IgD-negative memory B cell (primary cell): ENCODE measurements around the gene SCOC. TPM values are rescaled to one million over a fixed set of nuclear protein-coding genes. Genes with fewer than 3 reads are reported as not detected.
"Not testable (repeated sequence)": the region's sequence is repeated elsewhere in the genome, so short reads cannot be mapped to it uniquely, and the experiment has no call there.

ENCODE experiments used
- H3K27ac Mint-ChIP-seq, 3 donors: one replicate each; pipeline ENCODE4 v1.8.0; 2020 to 2022; ENCODE audit warnings: mild to moderate bottlenecking in 3 of 3, mixed read lengths in 3 of 3, moderate library complexity in 1 of 3
- H3K27me3 Mint-ChIP-seq: one replicate; pipeline ENCODE4 v1.8.0; 2021; ENCODE audit warnings: mixed read lengths
- H3K36me3 Mint-ChIP-seq: one replicate; pipeline ENCODE4 v1.8.0; 2020; ENCODE audit warnings: mild to moderate bottlenecking, mixed read lengths
- H3K4me1 Mint-ChIP-seq, 3 donors: one replicate each; pipeline ENCODE4 v1.8.0; 2020 to 2022; ENCODE audit warnings: mixed read lengths in 3 of 3, mild to moderate bottlenecking in 1 of 3
- H3K4me3 Mint-ChIP-seq, 4 donors: one replicate each; pipeline ENCODE4 v1.8.0; 2020 to 2022; ENCODE audit warnings: mild to moderate bottlenecking in 4 of 4, mixed read lengths in 4 of 4, moderate library complexity in 3 of 4
- H3K9me3 Mint-ChIP-seq, 3 donors: one replicate each; pipeline ENCODE4 v1.8.0; 2020 to 2021; ENCODE audit warnings: mixed read lengths in 3 of 3, mild to moderate bottlenecking in 1 of 3
- polyA plus RNA-seq: library from polyadenylated mRNA; unstranded; fragments of 300-500 nt; fragmentation: Illumina TruSeq; gene quantifications from one replicate; pipeline ENCODE4 v1.2.3, GENCODE V29; 2021

The SCOC gene
- polyA plus RNA-seq, 1 donor from 2014 or later, result 31.3 TPM

DNA sequence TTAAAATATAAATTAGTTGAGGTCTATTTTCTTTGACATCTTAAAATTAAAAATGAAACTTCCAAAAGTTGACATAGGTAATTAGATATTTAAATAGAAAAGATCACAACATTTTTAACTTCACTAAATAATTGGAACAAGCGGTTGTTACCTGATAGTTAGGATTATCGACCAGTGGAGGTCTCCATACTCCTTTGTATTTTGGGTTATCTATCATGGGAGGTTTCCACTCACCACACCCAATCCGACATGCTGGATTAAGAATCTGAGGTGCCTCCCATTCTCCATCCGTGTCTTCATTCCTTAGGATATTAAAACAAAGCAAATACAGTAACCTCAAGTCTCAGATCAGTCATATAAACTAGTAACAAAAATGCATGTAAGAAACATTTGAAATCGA lies 22.2 kb downstream of the SCOC start:
- peaks cover 1% of the 10 kb centered on the region for H3K36me3 Mint-ChIP-seq
- no peaks in the 10 kb centered on the region for H3K9me3 Mint-ChIP-seq
- peaks cover 5% of the 10 kb centered on the region for H3K27me3 Mint-ChIP-seq
- H3K4me3 Mint-ChIP-seq, result no peak overlapping the region
- H3K27ac Mint-ChIP-seq, result no peak overlapping the region
- no peaks in the 10 kb centered on the region for H3K4me1 Mint-ChIP-seq

DNA sequence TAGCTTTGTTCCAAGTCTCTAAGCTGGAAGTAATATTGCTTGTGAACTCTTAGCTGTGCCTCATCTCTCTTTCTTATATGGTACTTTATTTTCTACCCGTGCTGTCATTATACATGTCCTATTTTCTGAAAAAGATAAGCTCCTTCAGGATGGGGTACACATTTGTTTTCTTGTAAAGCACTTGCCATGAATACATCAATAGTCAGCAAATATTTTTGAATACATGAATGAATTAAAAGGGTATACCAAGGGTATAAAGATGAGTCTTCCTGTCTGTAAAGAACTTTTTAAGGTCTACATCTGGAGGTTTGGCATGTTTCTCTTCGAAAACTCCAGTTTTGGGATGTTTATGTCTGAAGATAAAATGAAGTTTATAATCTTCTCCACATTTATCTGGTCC lies 26.7 kb downstream of the SCOC start:
- H3K27me3 Mint-ChIP-seq, result peaks cover 4% of the 10 kb centered on the region
- H3K27ac Mint-ChIP-seq, result no peak overlapping the region
- no peak overlapping the region for H3K4me3 Mint-ChIP-seq
- H3K4me1 Mint-ChIP-seq, result no peaks in the 10 kb centered on the region
- no peaks in the 10 kb centered on the region for H3K9me3 Mint-ChIP-seq
- no peaks in the 10 kb centered on the region for H3K36me3 Mint-ChIP-seq

DNA sequence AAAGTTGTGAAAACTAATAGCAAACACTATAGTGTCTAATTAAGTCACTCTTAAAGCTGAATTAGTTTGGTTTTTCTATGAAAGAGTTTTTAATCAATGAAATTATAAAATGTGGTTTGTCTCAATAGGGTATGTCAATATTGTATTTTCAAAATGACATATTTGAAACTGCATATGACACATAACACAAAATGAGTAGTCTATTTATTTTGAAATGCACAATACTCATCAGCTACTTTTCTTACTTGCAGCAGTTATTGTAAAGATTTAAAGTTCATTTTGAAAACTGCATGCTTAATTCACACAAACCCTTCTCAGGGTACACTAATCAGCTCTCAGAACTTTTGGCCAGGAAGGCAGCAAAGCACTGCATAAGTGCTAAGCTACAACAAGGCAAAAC lies 32.8 kb downstream of the SCOC start:
- Mint-ChIP-seq H3K27ac (no peak overlapping the region), H3K36me3 (no peaks in the 10 kb centered on the region), H3K4me1 (no peaks in the 10 kb centered on the region), H3K27me3 (no peaks in the 10 kb centered on the region), H3K9me3 (no peaks in the 10 kb centered on the region), H3K4me3 (no peak overlapping the region)

GRCh38 chr4:140408974-140409373 lies 35.5 kb downstream of the SCOC start:
- H3K27me3 Mint-ChIP-seq, result peaks cover 3% of the 10 kb centered on the region
- H3K4me1 Mint-ChIP-seq, result no peaks in the 10 kb centered on the region
- H3K9me3 Mint-ChIP-seq, result no peaks in the 10 kb centered on the region
- H3K4me3 Mint-ChIP-seq, result no peak overlapping the region
- no peak overlapping the region for H3K27ac Mint-ChIP-seq
- H3K36me3 Mint-ChIP-seq, result no peaks in the 10 kb centered on the region

- H3K36me3 Mint-ChIP-seq, H3K27ac Mint-ChIP-seq, H3K9me3 Mint-ChIP-seq, H3K27me3 Mint-ChIP-seq, H3K4me1 Mint-ChIP-seq, H3K4me3 Mint-ChIP-seq: not testable (repeated sequence)
Measured at GRCh38 chr4:140413130-140413969, 39.9 kb downstream of the SCOC start.

- no peak overlapping the region for H3K4me3 Mint-ChIP-seq
- H3K9me3 Mint-ChIP-seq, result no peaks in the 10 kb centered on the region
- H3K27ac Mint-ChIP-seq, result no peak overlapping the region
- peaks cover 3 to 13% (median 11%) of the 10 kb centered on the region in 3 donors for H3K4me1 Mint-ChIP-seq
- no peaks in the 10 kb centered on the region for H3K36me3 Mint-ChIP-seq
- peaks cover 25% of the 10 kb centered on the region for H3K27me3 Mint-ChIP-seq
Measured at GRCh38 chr4:140423106-140423505, 49.7 kb downstream of the SCOC start.

- H3K27me3 Mint-ChIP-seq, result peaks cover 27% of the 10 kb centered on the region
- peak overlapping the region; percentile 75 to 94 (median 88) for H3K4me3 Mint-ChIP-seq
- peaks cover 3 to 13% (median 11%) of the 10 kb centered on the region in 3 donors for H3K4me1 Mint-ChIP-seq
- H3K27ac Mint-ChIP-seq, result no peak overlapping the region
- peaks cover 0 to 2% (median 0%) of the 10 kb centered on the region in 3 donors for H3K9me3 Mint-ChIP-seq
- H3K36me3 Mint-ChIP-seq, result no peaks in the 10 kb centered on the region
Measured at GRCh38 chr4:140426610-140427105, 53.2 kb downstream of the SCOC start.

- no peaks in the 10 kb centered on the region for H3K36me3 Mint-ChIP-seq
- H3K9me3 Mint-ChIP-seq, result peaks cover 0 to 2% (median 0%) of the 10 kb centered on the region in 3 donors
- peak within 1 kb of the TSS; percentile 75 to 94 (median 88) for H3K4me3 Mint-ChIP-seq
- peaks cover 27% of the 10 kb centered on the region for H3K27me3 Mint-ChIP-seq
- H3K4me1 Mint-ChIP-seq, result peaks cover 3 to 13% (median 11%) of the 10 kb centered on the region in 3 donors
- H3K27ac Mint-ChIP-seq, result peak within 1 kb of the TSS in 1 of 3 donors; percentile 24
Measured at GRCh38 chr4:140427106-140427918, 53.9 kb downstream of the SCOC start, which contains the start of gene CLGN. CLGN (minus strand) TSS chr4:140427648; CDS start chr4:140413078, 14,570 bp downstream.

DNA sequence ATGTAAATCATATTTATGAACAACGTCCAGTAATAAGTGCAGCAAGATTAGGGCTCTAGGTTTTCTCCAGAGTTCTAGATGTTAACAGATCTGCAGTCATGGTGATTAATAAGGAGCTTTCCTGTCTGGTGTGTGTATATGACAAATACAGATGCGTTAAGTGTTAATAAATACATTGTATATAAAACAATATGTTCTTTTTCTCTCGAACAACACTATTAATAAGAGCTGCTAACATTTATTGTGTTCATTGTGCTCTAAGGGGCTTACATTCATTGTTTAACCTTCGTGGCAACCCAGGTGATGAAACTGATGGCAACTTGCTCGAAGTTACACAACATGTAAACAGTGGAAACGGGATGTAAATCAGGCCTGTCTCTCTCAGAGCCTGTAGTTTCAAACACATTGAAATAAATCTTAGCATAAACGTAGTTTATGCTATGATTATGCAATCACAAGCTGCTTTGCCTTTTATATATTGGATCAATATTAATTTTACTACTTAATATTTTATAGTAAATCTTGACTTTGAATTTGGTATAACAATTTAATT lies 54.5 kb downstream of the SCOC start:
- Mint-ChIP-seq H3K27ac (peak overlapping the region in 1 of 3 donors; percentile 24), H3K9me3 (peaks cover 0 to 2% (median 0%) of the 10 kb centered on the region in 3 donors), H3K36me3 (no peaks in the 10 kb centered on the region), H3K4me1 (peaks cover 3 to 13% (median 11%) of the 10 kb centered on the region in 3 donors), H3K27me3 (peaks cover 24% of the 10 kb centered on the region), H3K4me3 (peak overlapping the region; percentile 75 to 94 (median 88))

Other genes starting within 250 kb of the SCOC start
- gene MAML3, start 219.5 kb upstream of the SCOC start, polyA plus RNA-seq, result 0.03 TPM
- gene CLGN, start 54.0 kb downstream of the SCOC start, polyA plus RNA-seq, result not detected
- gene MGAT4D, start 124.6 kb downstream of the SCOC start, polyA plus RNA-seq, result not detected
- gene ELMOD2, start 150.5 kb downstream of the SCOC start, polyA plus RNA-seq, result 4.8 TPM
- gene UCP1, start 195.3 kb downstream of the SCOC start, polyA plus RNA-seq, result not detected